Osteocyte (in vitro differentiated cells): ENCODE results near the gene NPW. TPM values are rescaled to one million over a fixed set of nuclear protein-coding genes. Genes with fewer than 3 reads are reported as not detected.

ENCODE experiments used
- DNase-seq: peaks from one replicate; pipeline ENCODE4 v3.0.0; 2021; ENCODE audit warnings: mixed read lengths; ENCODE audit not compliant: unreplicated experiment; ENCODE audit errors: extremely low spot score
- H3K27ac Mint-ChIP-seq: one replicate; pipeline ENCODE4 v1.8.0; 2021; ENCODE audit warnings: mild to moderate bottlenecking, mixed read lengths; ENCODE audit not compliant: unreplicated experiment
- H3K27me3 Mint-ChIP-seq: one replicate; pipeline ENCODE4 v1.8.0; 2021; ENCODE audit warnings: mixed read lengths; ENCODE audit not compliant: unreplicated experiment
- H3K36me3 Mint-ChIP-seq: one replicate; pipeline ENCODE4 v1.8.0; 2021; ENCODE audit warnings: mixed read lengths; ENCODE audit not compliant: unreplicated experiment
- H3K4me1 Mint-ChIP-seq: one replicate; pipeline ENCODE4 v1.8.0; 2021; ENCODE audit warnings: mixed read lengths; ENCODE audit not compliant: unreplicated experiment
- H3K4me3 Mint-ChIP-seq: one replicate; pipeline ENCODE4 v1.8.0; 2021; ENCODE audit warnings: mild to moderate bottlenecking, moderate library complexity, mixed read lengths; ENCODE audit not compliant: unreplicated experiment
- H3K9me3 Mint-ChIP-seq: one replicate; pipeline ENCODE4 v1.8.0; 2021; ENCODE audit warnings: mixed read lengths; ENCODE audit not compliant: unreplicated experiment
- CTCF ChIP-seq: fragments of 200-600 bp; sonication (generic); IDR thresholded peaks from 2 replicates; pipeline ENCODE4 v1.5.0; 2021; ENCODE audit warnings: antibody characterized with exemption, mild to moderate bottlenecking, moderate library complexity
- total RNA-seq: library from RNA; stranded (reverse); gene quantifications from 2 replicates; pipeline ENCODE4 v1.2.1, GENCODE V29; 2021

Gene NPW
- total RNA-seq, 1 donor from 2014 or later = 4.1 TPM

- H3K4me3 Mint-ChIP-seq = no peak overlapping the region
- H3K27me3 Mint-ChIP-seq = peaks cover 10% of the 10 kb centered on the region
- TF ChIP-seq CTCF = no peak
- peaks cover 6% of the 10 kb centered on the region for H3K36me3 Mint-ChIP-seq
- peaks cover 6% of the 10 kb centered on the region for H3K4me1 Mint-ChIP-seq
- no peak overlapping the region for H3K27ac Mint-ChIP-seq
- no peaks in the 10 kb centered on the region for H3K9me3 Mint-ChIP-seq
- DNase-seq = no peak
Observed at GRCh38 chr16:1992704-1993317, 26.8 kb upstream of the NPW start.

- DNase-seq = no peak
- peaks cover 6% of the 10 kb centered on the region for H3K4me1 Mint-ChIP-seq
- no peak overlapping the region for H3K27ac Mint-ChIP-seq
- H3K27me3 Mint-ChIP-seq = peaks cover 7% of the 10 kb centered on the region
- no peaks in the 10 kb centered on the region for H3K9me3 Mint-ChIP-seq
- no peak overlapping the region for H3K4me3 Mint-ChIP-seq
- H3K36me3 Mint-ChIP-seq = peaks cover 9% of the 10 kb centered on the region
- no peak for TF ChIP-seq CTCF
Observed at GRCh38 chr16:1993731-1994131, 25.9 kb upstream of the NPW start.

GRCh38 chr16:1997494-1998359, 21.9 kb upstream of the NPW start:
- Mint-ChIP-seq H3K9me3 (no peaks in the 10 kb centered on the region), H3K4me1 (no peaks in the 10 kb centered on the region), H3K4me3 (no peak overlapping the region), H3K27me3 (no peaks in the 10 kb centered on the region), H3K27ac (no peak overlapping the region), H3K36me3 (peaks cover 18% of the 10 kb centered on the region)
- no peak for DNase-seq
- TF ChIP-seq CTCF = no peak

GRCh38 chr16:1998360-1998835, 21.2 kb upstream of the NPW start:
- Mint-ChIP-seq H3K9me3 (no peaks in the 10 kb centered on the region), H3K27ac (no peak overlapping the region), H3K27me3 (no peaks in the 10 kb centered on the region), H3K4me3 (no peak overlapping the region), H3K36me3 (peaks cover 18% of the 10 kb centered on the region), H3K4me1 (no peaks in the 10 kb centered on the region)
- no peak for TF ChIP-seq CTCF
- no peak for DNase-seq
